SK-N-SH (cell line): ENCODE measurements around the gene RFK. TPM values are rescaled to one million over a fixed set of nuclear protein-coding genes. Genes with fewer than 3 reads are reported as not detected.

Experiments used
- CTCF ChIA-PET: fragments of 300-600, 350-600 bp; formaldehyde crosslinking; extraction: SDS; loops from one replicate; lab custom pipeline; 2021; lab: Yijun Ruan, JAX
- POLR2A ChIA-PET: fragments of 350-600 bp; sonication (Branson Sonifier 250); formaldehyde crosslinking; extraction: SDS; loops from one replicate; lab custom pipeline; 2020; ENCODE audit warnings: antibody characterized with exemption, inconsistent platforms; lab: Yijun Ruan, JAX
- DNase-seq: peaks from one replicate; pipeline ENCODE4 v3.0.0; 2012
- H2AFZ ChIP-seq: fragments of 200-600 bp; sonication (generic); 2 replicates; pipeline ENCODE4 v1.8.1; 2016; ENCODE audit warnings: antibody characterized with exemption, mild to moderate bottlenecking, low read depth
- H3F3A ChIP-seq: fragments of 200-600 bp; sonication (generic); replicated peaks from 2 replicates; pipeline ENCODE3; 2016; ENCODE audit warnings: antibody characterized with exemption, mild to moderate bottlenecking; ENCODE audit not compliant: insufficient read depth
- H3K27ac ChIP-seq, 2 experiments: fragments of 200-500 bp in 1 of 2; fragments of 200-600 bp in 1 of 2; sonication (Bioruptor generic) in 1 of 2; sonication (generic), shearing (Covaris generic) in 1 of 2; 2 replicates each; pipeline versions ENCODE4 v1.5.1 to v1.6.1; 2014 to 2016; ENCODE audit warnings: low read depth in 2 of 2, inconsistent platforms in 1 of 2, low read length in 1 of 2, mild to moderate bottlenecking in 1 of 2, mixed read lengths in 1 of 2
- H3K27me3 ChIP-seq: fragments of 200-600 bp; sonication (generic), shearing (Covaris generic); 2 replicates; pipeline ENCODE4 v1.6.1; 2016; ENCODE audit warnings: mixed run types; ENCODE audit not compliant: insufficient read depth
- H3K36me3 ChIP-seq, 2 experiments: fragments of 200-500 bp in 1 of 2; fragments of 200-600 bp in 1 of 2; sonication (Bioruptor generic) in 1 of 2; sonication (generic) in 1 of 2; replicated peaks in 1 of 2; 2 replicates each; pipeline versions ENCODE3 to v1.5.1; 2014 to 2016; ENCODE audit warnings: low read length in 1 of 2, mild to moderate bottlenecking in 1 of 2; ENCODE audit not compliant: insufficient read depth in 2 of 2, control insufficient read depth in 1 of 2
- H3K4me1 ChIP-seq, 2 experiments: fragments of 200-500 bp in 1 of 2; fragments of 200-600 bp in 1 of 2; sonication (Bioruptor generic) in 1 of 2; sonication (generic), shearing (Covaris generic) in 1 of 2; 2 replicates each; pipeline versions ENCODE4 v1.5.1 to v1.6.1; 2014 to 2016; ENCODE audit warnings: low read depth in 1 of 2, low read length in 1 of 2, mixed run types in 1 of 2; ENCODE audit not compliant: insufficient read depth in 2 of 2, control insufficient read depth in 1 of 2
- H3K4me2 ChIP-seq: fragments of 200-600 bp; sonication (generic), shearing (Covaris generic); 2 replicates; pipeline ENCODE4 v1.6.1; 2017; ENCODE audit warnings: mixed run types
- H3K4me3 ChIP-seq, 2 experiments: fragments of 200-500 bp in 1 of 2; fragments of 200-600 bp in 1 of 2; sonication (Bioruptor generic) in 1 of 2; sonication (generic), shearing (Covaris generic) in 1 of 2; 2 replicates each; pipeline versions ENCODE4 v1.5.1 to v1.8.1; 2014 to 2016; ENCODE audit warnings: low read depth in 2 of 2, inconsistent platforms in 1 of 2, low read length in 1 of 2, mild to moderate bottlenecking in 1 of 2, mixed read lengths in 1 of 2, moderate library complexity in 1 of 2
- H3K79me2 ChIP-seq: fragments of 200-600 bp; sonication (generic); 2 replicates; pipeline ENCODE4 v1.8.1; 2017; ENCODE audit warnings: mild to moderate bottlenecking; ENCODE audit not compliant: insufficient read depth
- H3K9ac ChIP-seq: fragments of 200-600 bp; sonication (generic); 2 replicates; pipeline ENCODE4 v1.6.1; 2017; ENCODE audit warnings: mixed run types
- H3K9me2 ChIP-seq: fragments of 200-600 bp; sonication (generic); 2 replicates; pipeline ENCODE4 v1.6.1; 2017; ENCODE audit warnings: mixed run types
- H3K9me3 ChIP-seq: fragments of 200-600 bp; sonication (generic); 2 replicates; pipeline ENCODE4 v1.6.1; 2017; ENCODE audit warnings: mixed run types, mild to moderate bottlenecking, moderate library complexity
- H4K20me1 ChIP-seq: fragments of 200-600 bp; sonication (generic); 2 replicates; pipeline ENCODE4 v1.6.1; 2017; ENCODE audit warnings: mild to moderate bottlenecking, mixed run types; ENCODE audit not compliant: insufficient read depth
- CHD2 ChIP-seq: fragments of 150-350 bp; IDR thresholded peaks from 2 replicates; pipeline ENCODE4 v1.6.1; 2018; ENCODE audit warnings: low read length; ENCODE audit not compliant: partially characterized antibody
- ELF1 ChIP-seq: IDR thresholded peaks from 2 replicates; pipeline ENCODE4 v1.4.0; 2012
- EP300 ChIP-seq, 2 experiments: IDR thresholded peaks; 2 replicates each; pipeline versions ENCODE4 v1.4.0 to v1.6.1; 2012; ENCODE audit warnings: borderline replicate concordance in 1 of 2, low read depth in 1 of 2, low read length in 1 of 2
- EZH2phosphoT487 ChIP-seq: fragments of 200-600 bp; sonication (generic); IDR thresholded peaks from 2 replicates; pipeline ENCODE4 v1.6.1; 2017; ENCODE audit warnings: low read depth, mixed run types, mild to moderate bottlenecking, antibody characterized with exemption, moderate library complexity, borderline replicate concordance
- FOSL2 ChIP-seq: IDR thresholded peaks from 2 replicates; pipeline ENCODE4 v1.4.0; 2012; ENCODE audit warnings: low read depth, mild to moderate bottlenecking, moderate library complexity, borderline replicate concordance
- FOXJ3 ChIP-seq: sonication (generic); formaldehyde crosslinking; IDR thresholded peaks from 2 replicates; pipeline ENCODE4 v1.5.1; 2020; ENCODE audit warnings: mild to moderate bottlenecking, missing genetic modification reagents
- GATA2 ChIP-seq: sonication (generic); formaldehyde crosslinking; IDR thresholded peaks from 2 replicates; pipeline ENCODE4 v1.5.0; 2020; ENCODE audit warnings: mild to moderate bottlenecking, missing genetic modification reagents
- MAX ChIP-seq: IDR thresholded peaks from 2 replicates; pipeline ENCODE4 v1.4.0; 2012; ENCODE audit warnings: low read depth
- NRF1 ChIP-seq: IDR thresholded peaks from 2 replicates; pipeline ENCODE4 v1.6.1; 2012; ENCODE audit warnings: low read depth, mild to moderate bottlenecking, low read length
- RCOR1 ChIP-seq: fragments of 150-350 bp; IDR thresholded peaks from 2 replicates; pipeline ENCODE4 v1.6.1; 2017; ENCODE audit warnings: antibody characterized with exemption, low read length
- REST ChIP-seq: IDR thresholded peaks from 2 replicates; pipeline ENCODE4 v1.6.1; 2012; ENCODE audit warnings: mild to moderate bottlenecking, low read depth, low read length, moderate library complexity
- RFX5 ChIP-seq: IDR thresholded peaks from 2 replicates; pipeline ENCODE4 v1.6.1; 2012; ENCODE audit warnings: mild to moderate bottlenecking, improper control_type of control experiment, low read length
- RXRA ChIP-seq: IDR thresholded peaks from 2 replicates; pipeline ENCODE4 v1.4.0; 2012; ENCODE audit warnings: low read depth, mild to moderate bottlenecking, borderline replicate concordance
- SMC3 ChIP-seq: IDR thresholded peaks from 2 replicates; pipeline ENCODE4 v1.6.1; 2012; ENCODE audit warnings: low read depth, low read length, improper control_type of control experiment
- TAF1 ChIP-seq: IDR thresholded peaks from 2 replicates; pipeline ENCODE4 v1.6.1; 2012; ENCODE audit warnings: low read depth, mild to moderate bottlenecking, low read length, moderate library complexity, borderline replicate concordance
- YY1 ChIP-seq: IDR thresholded peaks from 2 replicates; pipeline ENCODE4 v1.4.0; 2012; ENCODE audit warnings: low read depth, mild to moderate bottlenecking
- WGBS: methylation state at CpG from one replicate; pipeline ENCODE4 v1.1.6; 2017; ENCODE audit warnings: low lambda C conversion rate; 5-methylcytosine and 5-hydroxymethylcytosine counted together
- polyA plus RNA-seq, 3 experiments: library from polyadenylated mRNA; depleted of rRNA; stranded (reverse); fragments of >200 nt; gene quantifications; 2 replicates each; pipeline ENCODE4 v1.2.3, GENCODE V29; 2012
- TF ChIP-seq, protein P1 (sequence below): IDR thresholded peaks from 2 replicates; pipeline ENCODE4; 2012

The RFK gene
- polyA plus RNA-seq, 1 of the 3 experiments (the other 2 are of a cell fraction), result 7.2 TPM

DNA sequence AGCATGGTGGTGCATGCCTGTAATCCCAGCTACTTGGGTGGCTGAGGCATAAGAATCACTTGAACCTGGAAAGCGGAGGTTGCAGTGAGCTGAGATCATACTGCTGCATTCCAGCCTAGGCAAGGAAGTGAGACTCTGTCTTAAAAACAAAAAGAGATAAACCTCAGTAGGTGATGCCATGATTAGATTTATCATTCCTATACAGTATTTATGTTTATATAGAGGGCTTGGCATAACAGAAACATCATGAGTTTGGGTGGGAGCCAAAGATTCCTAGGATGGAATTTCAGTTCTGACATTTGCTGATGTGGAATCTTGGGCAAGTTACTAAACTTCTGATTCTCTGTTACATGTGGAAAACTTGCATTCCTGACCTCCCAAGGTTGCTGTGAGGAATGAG, 22.3 kb downstream of the RFK start:
- H3K27ac ChIP-seq, result no peak overlapping the region
- TF ChIP-seq TAF1, result no peak
- TF ChIP-seq EZH2phosphoT487, result no peak
- no peak for TF ChIP-seq FOSL2
- no peak for TF ChIP-seq SMC3
- no peak for TF ChIP-seq EP300 (IDR thresholded peaks at IDR 0.05; ENCODE audit: borderline replicate concordance in 1 of 2, low read depth in 1 of 2, low read length in 1 of 2)
- no peak for TF ChIP-seq YY1
- no peak for TF ChIP-seq NRF1
- no peak for TF ChIP-seq GATA2 (CRISPR knock-in tag)
- no peak for TF ChIP-seq RFX5
- TF ChIP-seq FOXJ3 (CRISPR knock-in tag), result no peak
- TF ChIP-seq, protein P1, sequence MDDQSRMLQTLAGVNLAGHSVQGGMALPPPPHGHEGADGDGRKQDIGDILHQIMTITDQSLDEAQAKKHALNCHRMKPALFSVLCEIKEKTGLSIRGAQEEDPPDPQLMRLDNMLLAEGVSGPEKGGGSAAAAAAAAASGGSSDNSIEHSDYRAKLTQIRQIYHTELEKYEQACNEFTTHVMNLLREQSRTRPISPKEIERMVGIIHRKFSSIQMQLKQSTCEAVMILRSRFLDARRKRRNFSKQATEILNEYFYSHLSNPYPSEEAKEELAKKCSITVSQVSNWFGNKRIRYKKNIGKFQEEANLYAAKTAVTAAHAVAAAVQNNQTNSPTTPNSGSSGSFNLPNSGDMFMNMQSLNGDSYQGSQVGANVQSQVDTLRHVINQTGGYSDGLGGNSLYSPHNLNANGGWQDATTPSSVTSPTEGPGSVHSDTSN, result no peak
- no peak for TF ChIP-seq RCOR1
- TF ChIP-seq REST, result no peak
- TF ChIP-seq ELF1, result no peak
- TF ChIP-seq RXRA, result no peak
- TF ChIP-seq CHD2, result no peak
- no peak for TF ChIP-seq MAX
- TF ChIP-seq, all 33 proteins: peak for 0
- ChIA-PET CTCF (no interaction called here), POLR2A (no interaction called here)
- WGBS, result 73% methylated on average over 1 of the region's 1 CpG
- H3K9me3 ChIP-seq, result no peaks in the 10 kb centered on the region
- H3K9me2 ChIP-seq, result no peaks in the 10 kb centered on the region
- H2AFZ ChIP-seq, result no peak overlapping the region
- peaks cover 4 to 5% of the 10 kb centered on the region in 2 experiments; a peak in 1 of 4 replicates for H3K4me1 ChIP-seq
- H4K20me1 ChIP-seq, result no peaks in the 10 kb centered on the region
- no peaks in the 10 kb centered on the region for H3K27me3 ChIP-seq
- H3K4me3 ChIP-seq, result no peak overlapping the region
- no peak overlapping the region for H3K9ac ChIP-seq
- no peaks in the 10 kb centered on the region for H3F3A ChIP-seq
- no peak for DNase-seq
- H3K36me3 ChIP-seq, result no peaks in the 10 kb centered on the region
- H3K4me2 ChIP-seq, result no peak overlapping the region
- H3K79me2 ChIP-seq, result no peaks in the 10 kb centered on the region
